SK-N-SH treated with all-trans-retinoic acid at 6 μM for 48 hours (cell line): Measurements from ENCODE around the gene OR6B3.

Experiments
- ATAC-seq: fragments of 200-7000 bp; cut with Tn5 transposase; 3 replicates; pipeline ENCODE4 v1.9.1; 2020; ENCODE audit warnings: mild to moderate bottlenecking, moderate library complexity
- ARNTL ChIP-seq: fragments of 450-650 bp; formaldehyde crosslinking; IDR thresholded peaks from 2 replicates; pipeline ENCODE4 v1.5.0; 2020; ENCODE audit warnings: low read depth, mild to moderate bottlenecking, moderate library complexity, borderline replicate concordance
- CSDC2 ChIP-seq: fragments of 250-450 bp; sonication (Bioruptor Pico); IDR thresholded peaks from 2 replicates; pipeline ENCODE4 v1.5.0; 2020; ENCODE audit warnings: mild to moderate bottlenecking, moderate library complexity
- ESRRG ChIP-seq: fragments of 250-450 bp; sonication (Bioruptor Pico); IDR thresholded peaks from 2 replicates; pipeline ENCODE4 v1.6.1; 2021; ENCODE audit warnings: mild to moderate bottlenecking
- GLIS3 ChIP-seq: fragments of 250-450 bp; sonication (Bioruptor Pico); IDR thresholded peaks from 2 replicates; pipeline ENCODE4 v1.5.0; 2020; ENCODE audit warnings: mild to moderate bottlenecking, moderate library complexity
- ISL1 ChIP-seq: fragments of 250-450 bp; sonication (Bioruptor Pico); IDR thresholded peaks from 2 replicates; pipeline ENCODE4 v2.1.2; 2022; ENCODE audit warnings: mild to moderate bottlenecking, moderate library complexity
- OSR1 ChIP-seq: fragments of 250-450 bp; sonication (Bioruptor Pico); IDR thresholded peaks from 2 replicates; pipeline ENCODE4 v1.8.0; 2022; ENCODE audit warnings: moderate library complexity, mild to moderate bottlenecking, inconsistent platforms
- PPARA ChIP-seq: fragments of 250-450 bp; sonication (Bioruptor Pico); IDR thresholded peaks from 2 replicates; pipeline ENCODE4 v1.5.0; 2020; ENCODE audit warnings: mild to moderate bottlenecking, borderline replicate concordance
- RARB ChIP-seq: fragments of 250-450 bp; sonication (Bioruptor Pico); IDR thresholded peaks from 2 replicates; pipeline ENCODE4 v1.8.0; 2021; ENCODE audit warnings: mild to moderate bottlenecking, moderate library complexity
- SNAI2 ChIP-seq: fragments of 250-450 bp; sonication (Bioruptor Pico); IDR thresholded peaks from 2 replicates; pipeline ENCODE4 v1.5.0; 2020; ENCODE audit warnings: mild to moderate bottlenecking, moderate library complexity
- TCF4 ChIP-seq: fragments of 250-450 bp; sonication (Bioruptor Pico); IDR thresholded peaks from 2 replicates; pipeline ENCODE4 v1.8.0; 2021; ENCODE audit warnings: mild to moderate bottlenecking, moderate library complexity, borderline replicate concordance
- TOX ChIP-seq: fragments of 250-450 bp; sonication (Bioruptor Pico); IDR thresholded peaks from 2 replicates; pipeline ENCODE4 v1.8.0; 2021; ENCODE audit warnings: mild to moderate bottlenecking, moderate library complexity, borderline replicate concordance
- ZC3H10 ChIP-seq: fragments of 250-450 bp; sonication (Bioruptor Pico); IDR thresholded peaks from 2 replicates; pipeline ENCODE4 v1.5.1; 2021; ENCODE audit warnings: mild to moderate bottlenecking, moderate library complexity
- ZFP3 ChIP-seq: fragments of 250-450 bp; sonication (Bioruptor Pico); IDR thresholded peaks from 2 replicates; pipeline ENCODE4 v1.5.0; 2020; ENCODE audit warnings: mild to moderate bottlenecking, moderate library complexity
- ZFP30 ChIP-seq: fragments of 450-650 bp; formaldehyde crosslinking; IDR thresholded peaks from 2 replicates; pipeline ENCODE4 v1.5.0; 2022; ENCODE audit warnings: mild to moderate bottlenecking, moderate library complexity
- ZNF565 ChIP-seq: fragments of 450-650 bp; formaldehyde crosslinking; conservative IDR thresholded peaks from 2 replicates; pipeline ENCODE4 v1.5.0; 2020; ENCODE audit warnings: low read depth, mild to moderate bottlenecking, moderate library complexity
- ZNF70 ChIP-seq: fragments of 450-650 bp; formaldehyde crosslinking; IDR thresholded peaks from 2 replicates; pipeline ENCODE4 v1.5.0; 2020; ENCODE audit warnings: mild to moderate bottlenecking, moderate library complexity
- ZNF8 ChIP-seq: fragments of 450-650 bp; formaldehyde crosslinking; IDR thresholded peaks from 2 replicates; pipeline ENCODE4 v1.5.0; 2020; ENCODE audit warnings: mild to moderate bottlenecking, moderate library complexity
- TF ChIP-seq, protein P1 (sequence below): fragments of 250-450 bp; sonication (Bioruptor Pico); IDR thresholded peaks from 2 replicates; pipeline ENCODE4 v1.5.0; 2020; ENCODE audit warnings: mild to moderate bottlenecking, moderate library complexity
- TF ChIP-seq, protein P2 (sequence below): fragments of 250-450 bp; sonication (Bioruptor Pico); IDR thresholded peaks from 2 replicates; pipeline ENCODE4 v1.5.1; 2021; ENCODE audit warnings: mild to moderate bottlenecking, moderate library complexity
- TF ChIP-seq, protein P3 (sequence below): fragments of 250-450 bp; sonication (Bioruptor Pico); IDR thresholded peaks from 2 replicates; pipeline ENCODE4 v1.5.1; 2020; ENCODE audit warnings: low read depth, mild to moderate bottlenecking, moderate library complexity
- TF ChIP-seq, protein P4 (sequence below): fragments of 250-450 bp; sonication (Bioruptor Pico); IDR thresholded peaks from 2 replicates; pipeline ENCODE4 v1.8.0; 2020; ENCODE audit warnings: mild to moderate bottlenecking, moderate library complexity, borderline replicate concordance
- TF ChIP-seq, protein P5 (sequence below): fragments of 250-450 bp; sonication (Bioruptor Pico); IDR thresholded peaks from 2 replicates; pipeline ENCODE4 v1.8.0; 2021; ENCODE audit warnings: low read depth, mild to moderate bottlenecking, moderate library complexity, borderline replicate concordance

Gene OR6B3

DNA sequence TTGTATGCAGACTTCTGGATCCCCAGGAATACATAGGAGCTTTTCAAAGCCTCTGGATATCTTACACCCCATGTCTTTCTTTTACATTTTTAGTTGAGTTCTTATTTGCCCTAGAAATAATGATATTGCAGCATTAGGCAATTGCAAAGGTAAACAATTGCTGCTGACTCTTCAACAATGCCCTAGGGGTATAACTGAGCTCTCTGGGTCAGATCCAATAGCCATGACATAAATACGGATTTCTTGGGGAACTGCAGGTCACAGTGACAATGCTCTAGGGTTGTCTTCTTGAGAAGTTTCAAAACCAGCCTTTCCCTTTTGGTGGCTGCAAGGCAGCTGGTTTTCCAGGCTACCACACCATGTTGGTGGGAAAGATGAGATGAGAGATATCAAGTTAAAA, 16.5 kb upstream of the OR6B3 start:
- no peak for ATAC-seq
- TF ChIP-seq ZC3H10 (CRISPR knock-in tag) (no peak), ESRRG (CRISPR knock-in tag) (no peak), GLIS3 (CRISPR knock-in tag) (no peak)

DNA sequence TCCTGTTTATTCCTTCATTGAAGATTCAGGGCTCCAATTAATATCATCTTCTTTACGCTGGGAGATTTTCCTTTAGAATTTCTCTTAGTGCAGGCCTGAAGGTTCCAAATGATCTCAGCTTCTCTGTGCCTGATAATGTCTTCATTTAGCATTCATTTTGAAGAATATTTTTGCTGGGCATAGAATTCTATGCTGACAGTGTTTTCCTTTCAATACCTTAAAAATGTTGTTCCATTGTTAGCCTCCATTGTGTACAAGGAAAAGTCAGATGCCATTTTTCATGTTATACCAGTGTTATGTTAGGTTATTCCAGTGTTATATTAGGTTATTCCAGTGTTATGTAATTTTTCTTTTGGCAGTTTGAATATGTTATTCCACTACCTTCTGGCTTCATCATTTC, 14.9 kb upstream of the OR6B3 start:
- no peak for ATAC-seq

DNA sequence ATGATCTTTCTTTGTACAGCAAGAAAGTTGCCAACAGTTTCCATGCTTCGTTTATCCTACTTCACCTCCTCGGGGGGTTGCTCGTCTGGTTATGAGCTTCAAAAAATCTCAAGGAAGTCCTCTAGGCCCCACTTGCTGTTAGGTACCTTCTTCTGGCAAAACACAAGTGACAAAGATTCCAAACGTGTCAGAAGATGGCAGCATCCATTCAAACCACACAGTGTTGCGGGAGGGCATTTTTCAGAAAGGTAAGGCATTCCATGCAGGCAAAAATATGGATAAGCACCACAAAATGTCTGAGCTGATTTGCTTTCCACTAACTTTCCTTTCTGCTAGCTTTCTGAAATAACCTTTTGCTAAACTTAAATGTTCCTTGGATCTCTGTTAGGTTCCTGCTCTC, 13.2 kb upstream of the OR6B3 start:
- no peak for TF ChIP-seq ZNF70
- no peak for TF ChIP-seq ISL1 (CRISPR knock-in tag)
- TF ChIP-seq, protein P1, sequence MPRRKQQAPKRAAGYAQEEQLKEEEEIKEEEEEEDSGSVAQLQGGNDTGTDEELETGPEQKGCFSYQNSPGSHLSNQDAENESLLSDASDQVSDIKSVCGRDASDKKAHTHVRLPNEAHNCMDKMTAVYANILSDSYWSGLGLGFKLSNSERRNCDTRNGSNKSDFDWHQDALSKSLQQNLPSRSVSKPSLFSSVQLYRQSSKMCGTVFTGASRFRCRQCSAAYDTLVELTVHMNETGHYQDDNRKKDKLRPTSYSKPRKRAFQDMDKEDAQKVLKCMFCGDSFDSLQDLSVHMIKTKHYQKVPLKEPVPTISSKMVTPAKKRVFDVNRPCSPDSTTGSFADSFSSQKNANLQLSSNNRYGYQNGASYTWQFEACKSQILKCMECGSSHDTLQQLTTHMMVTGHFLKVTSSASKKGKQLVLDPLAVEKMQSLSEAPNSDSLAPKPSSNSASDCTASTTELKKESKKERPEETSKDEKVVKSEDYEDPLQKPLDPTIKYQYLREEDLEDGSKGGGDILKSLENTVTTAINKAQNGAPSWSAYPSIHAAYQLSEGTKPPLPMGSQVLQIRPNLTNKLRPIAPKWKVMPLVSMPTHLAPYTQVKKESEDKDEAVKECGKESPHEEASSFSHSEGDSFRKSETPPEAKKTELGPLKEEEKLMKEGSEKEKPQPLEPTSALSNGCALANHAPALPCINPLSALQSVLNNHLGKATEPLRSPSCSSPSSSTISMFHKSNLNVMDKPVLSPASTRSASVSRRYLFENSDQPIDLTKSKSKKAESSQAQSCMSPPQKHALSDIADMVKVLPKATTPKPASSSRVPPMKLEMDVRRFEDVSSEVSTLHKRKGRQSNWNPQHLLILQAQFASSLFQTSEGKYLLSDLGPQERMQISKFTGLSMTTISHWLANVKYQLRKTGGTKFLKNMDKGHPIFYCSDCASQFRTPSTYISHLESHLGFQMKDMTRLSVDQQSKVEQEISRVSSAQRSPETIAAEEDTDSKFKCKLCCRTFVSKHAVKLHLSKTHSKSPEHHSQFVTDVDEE (CRISPR knock-in tag): no peak
- TF ChIP-seq, protein P2, sequence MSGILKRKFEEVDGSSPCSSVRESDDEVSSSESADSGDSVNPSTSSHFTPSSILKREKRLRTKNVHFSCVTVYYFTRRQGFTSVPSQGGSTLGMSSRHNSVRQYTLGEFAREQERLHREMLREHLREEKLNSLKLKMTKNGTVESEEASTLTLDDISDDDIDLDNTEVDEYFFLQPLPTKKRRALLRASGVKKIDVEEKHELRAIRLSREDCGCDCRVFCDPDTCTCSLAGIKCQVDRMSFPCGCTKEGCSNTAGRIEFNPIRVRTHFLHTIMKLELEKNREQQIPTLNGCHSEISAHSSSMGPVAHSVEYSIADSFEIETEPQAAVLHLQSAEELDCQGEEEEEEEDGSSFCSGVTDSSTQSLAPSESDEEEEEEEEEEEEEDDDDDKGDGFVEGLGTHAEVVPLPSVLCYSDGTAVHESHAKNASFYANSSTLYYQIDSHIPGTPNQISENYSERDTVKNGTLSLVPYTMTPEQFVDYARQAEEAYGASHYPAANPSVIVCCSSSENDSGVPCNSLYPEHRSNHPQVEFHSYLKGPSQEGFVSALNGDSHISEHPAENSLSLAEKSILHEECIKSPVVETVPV (CRISPR knock-in tag): no peak
- no peak for TF ChIP-seq OSR1 (CRISPR knock-in tag)
- no peak for ATAC-seq

More for the DNA sequence above, 14.9 kb upstream of the OR6B3 start:
- TF ChIP-seq RARB (CRISPR knock-in tag): no peak
- no peak for TF ChIP-seq ZFP3 (CRISPR knock-in tag)
- no peak for TF ChIP-seq SNAI2 (CRISPR knock-in tag)
- TF ChIP-seq, protein P3, sequence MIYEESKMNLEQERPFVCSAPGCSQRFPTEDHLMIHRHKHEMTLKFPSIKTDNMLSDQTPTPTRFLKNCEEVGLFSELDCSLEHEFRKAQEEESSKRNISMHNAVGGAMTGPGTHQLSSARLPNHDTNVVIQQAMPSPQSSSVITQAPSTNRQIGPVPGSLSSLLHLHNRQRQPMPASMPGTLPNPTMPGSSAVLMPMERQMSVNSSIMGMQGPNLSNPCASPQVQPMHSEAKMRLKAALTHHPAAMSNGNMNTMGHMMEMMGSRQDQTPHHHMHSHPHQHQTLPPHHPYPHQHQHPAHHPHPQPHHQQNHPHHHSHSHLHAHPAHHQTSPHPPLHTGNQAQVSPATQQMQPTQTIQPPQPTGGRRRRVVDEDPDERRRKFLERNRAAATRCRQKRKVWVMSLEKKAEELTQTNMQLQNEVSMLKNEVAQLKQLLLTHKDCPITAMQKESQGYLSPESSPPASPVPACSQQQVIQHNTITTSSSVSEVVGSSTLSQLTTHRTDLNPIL (CRISPR knock-in tag): no peak
- TF ChIP-seq PPARA (CRISPR knock-in tag): no peak
- TF ChIP-seq, protein P2 (CRISPR knock-in tag): no peak
- TF ChIP-seq CSDC2: no peak
- TF ChIP-seq, protein P4, sequence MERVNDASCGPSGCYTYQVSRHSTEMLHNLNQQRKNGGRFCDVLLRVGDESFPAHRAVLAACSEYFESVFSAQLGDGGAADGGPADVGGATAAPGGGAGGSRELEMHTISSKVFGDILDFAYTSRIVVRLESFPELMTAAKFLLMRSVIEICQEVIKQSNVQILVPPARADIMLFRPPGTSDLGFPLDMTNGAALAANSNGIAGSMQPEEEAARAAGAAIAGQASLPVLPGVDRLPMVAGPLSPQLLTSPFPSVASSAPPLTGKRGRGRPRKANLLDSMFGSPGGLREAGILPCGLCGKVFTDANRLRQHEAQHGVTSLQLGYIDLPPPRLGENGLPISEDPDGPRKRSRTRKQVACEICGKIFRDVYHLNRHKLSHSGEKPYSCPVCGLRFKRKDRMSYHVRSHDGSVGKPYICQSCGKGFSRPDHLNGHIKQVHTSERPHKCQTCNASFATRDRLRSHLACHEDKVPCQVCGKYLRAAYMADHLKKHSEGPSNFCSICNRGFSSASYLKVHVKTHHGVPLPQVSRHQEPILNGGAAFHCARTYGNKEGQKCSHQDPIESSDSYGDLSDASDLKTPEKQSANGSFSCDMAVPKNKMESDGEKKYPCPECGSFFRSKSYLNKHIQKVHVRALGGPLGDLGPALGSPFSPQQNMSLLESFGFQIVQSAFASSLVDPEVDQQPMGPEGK (CRISPR knock-in tag): no peak
- no peak for TF ChIP-seq ZNF565
- no peak for TF ChIP-seq TCF4 (CRISPR knock-in tag)
- TF ChIP-seq GLIS3 (CRISPR knock-in tag): no peak
- no peak for TF ChIP-seq ARNTL (CRISPR knock-in tag)
- no peak for TF ChIP-seq TOX (CRISPR knock-in tag)
- TF ChIP-seq, protein P5, sequence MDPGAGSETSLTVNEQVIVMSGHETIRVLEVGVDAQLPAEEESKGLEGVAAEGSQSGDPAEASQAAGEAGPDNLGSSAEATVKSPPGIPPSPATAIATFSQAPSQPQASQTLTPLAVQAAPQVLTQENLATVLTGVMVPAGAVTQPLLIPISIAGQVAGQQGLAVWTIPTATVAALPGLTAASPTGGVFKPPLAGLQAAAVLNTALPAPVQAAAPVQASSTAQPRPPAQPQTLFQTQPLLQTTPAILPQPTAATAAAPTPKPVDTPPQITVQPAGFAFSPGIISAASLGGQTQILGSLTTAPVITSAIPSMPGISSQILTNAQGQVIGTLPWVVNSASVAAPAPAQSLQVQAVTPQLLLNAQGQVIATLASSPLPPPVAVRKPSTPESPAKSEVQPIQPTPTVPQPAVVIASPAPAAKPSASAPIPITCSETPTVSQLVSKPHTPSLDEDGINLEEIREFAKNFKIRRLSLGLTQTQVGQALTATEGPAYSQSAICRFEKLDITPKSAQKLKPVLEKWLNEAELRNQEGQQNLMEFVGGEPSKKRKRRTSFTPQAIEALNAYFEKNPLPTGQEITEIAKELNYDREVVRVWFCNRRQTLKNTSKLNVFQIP: no peak
- no peak for TF ChIP-seq ZNF8 (CRISPR knock-in tag)
- no peak for TF ChIP-seq ISL1 (CRISPR knock-in tag)
- no peak for TF ChIP-seq ZFP30 (CRISPR knock-in tag)
- TF ChIP-seq ESRRG (CRISPR knock-in tag): no peak
